RPMI7951 (cell line): Measurements from ENCODE around the gene HEATR9. TPM values are rescaled to one million over a fixed set of nuclear protein-coding genes. Genes with fewer than 3 reads are reported as not detected.
"Not testable (repeated sequence)": the region's sequence is repeated elsewhere in the genome, so short reads cannot be mapped to it uniquely, and the experiment has no call there.

Experiments
- DNase-seq: peaks from one replicate; pipeline ENCODE4 v3.0.0-alpha.2; 2012; ENCODE audit warnings: low read depth
- total RNA-seq: library from RNA; depleted of rRNA; stranded (reverse); fragments of >200 nt; shearing (Covaris generic); gene quantifications from 2 replicates; pipeline ENCODE4 v1.2.3, GENCODE V29; 2014; rRNA removed

Gene HEATR9, protein sequence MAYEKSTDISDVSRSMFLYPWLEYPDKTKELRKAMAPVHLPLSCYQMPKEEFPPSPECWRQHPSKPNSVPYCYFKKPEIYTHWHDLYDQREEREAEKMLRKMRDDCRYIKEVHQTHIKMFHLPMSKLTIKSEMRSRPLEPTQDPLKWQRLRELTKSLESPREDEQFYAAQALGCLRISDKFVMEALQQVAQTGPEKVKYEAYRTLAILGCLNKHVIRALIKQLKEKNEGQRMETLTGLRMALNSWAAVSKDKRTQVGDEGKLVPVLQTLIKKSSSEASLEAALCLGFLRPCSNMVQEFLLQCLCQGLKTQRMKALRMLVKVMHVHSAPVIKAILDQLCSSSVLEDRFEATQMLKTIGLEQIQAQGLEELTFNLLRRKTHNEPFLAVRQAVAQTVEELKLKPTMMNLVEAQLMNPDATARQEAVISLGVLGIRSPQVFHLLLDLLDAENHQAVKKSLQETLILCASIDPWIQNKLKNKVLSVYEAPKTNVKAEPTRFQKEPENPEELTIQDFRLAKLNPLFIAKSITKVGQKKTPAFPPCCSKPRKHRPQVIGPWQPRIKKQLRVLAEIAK
- total RNA-seq, result not detected in 2 replicates

DNA sequence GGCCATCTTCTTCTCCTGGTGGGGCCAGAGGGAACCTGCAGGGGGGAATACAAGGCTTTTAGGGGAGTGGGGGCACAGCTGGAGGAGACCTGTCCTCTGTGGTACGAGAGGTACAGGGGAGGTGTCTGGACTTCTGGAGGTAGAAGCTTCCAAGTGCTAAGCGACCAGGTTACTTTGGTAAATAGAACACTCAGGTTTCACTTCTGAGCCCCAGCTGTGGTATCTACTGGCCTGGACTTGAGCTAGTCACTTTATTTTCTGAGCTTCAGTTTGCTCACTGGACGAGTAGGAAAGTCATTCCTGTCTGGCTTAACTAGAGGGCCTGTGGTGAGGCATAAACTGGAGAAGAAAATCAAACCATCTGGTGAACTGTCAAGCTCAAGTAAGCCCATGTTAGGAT is at the start of gene HEATR9:
HEATR9 (minus strand) TSS at position 155 of the 400 bp plus-strand sequence; CDS start at position 6, 149 bp downstream.
- no peak for DNase-seq

DNA sequence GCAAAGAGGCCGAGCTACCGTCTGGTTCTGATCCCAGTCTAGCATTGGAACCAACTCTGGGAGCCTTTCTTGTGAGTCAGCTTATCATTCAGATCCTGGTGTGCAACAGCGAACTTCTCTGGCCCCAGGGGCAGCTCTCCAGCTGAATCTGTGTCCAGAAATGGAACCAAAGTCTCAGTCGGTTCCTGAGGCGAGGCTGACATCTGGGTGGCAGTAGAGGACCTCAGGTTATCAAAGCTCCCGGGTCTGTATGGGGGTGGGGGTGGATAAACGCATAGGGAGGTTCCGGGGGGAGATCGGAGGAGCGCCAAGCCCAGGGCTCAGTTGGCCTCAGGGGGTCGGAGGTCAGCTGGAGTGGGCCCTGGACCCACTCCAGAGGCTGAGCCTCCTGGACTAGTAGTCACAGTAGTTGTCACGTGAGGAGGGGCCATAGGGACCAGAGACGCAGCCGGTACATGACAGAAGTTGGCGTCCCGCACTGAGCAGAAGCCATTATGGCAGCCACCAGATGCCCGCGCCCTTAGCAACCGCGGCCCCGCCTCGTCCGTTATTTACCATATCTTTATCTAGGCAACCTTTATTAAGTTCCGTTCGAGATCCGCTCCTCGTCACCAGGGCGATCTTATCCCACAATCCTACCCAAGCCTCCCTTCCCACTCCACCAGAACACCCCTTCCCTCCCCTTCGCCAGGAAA is 49.0 kb upstream of the HEATR9 start:
- no peak for DNase-seq

DNA sequence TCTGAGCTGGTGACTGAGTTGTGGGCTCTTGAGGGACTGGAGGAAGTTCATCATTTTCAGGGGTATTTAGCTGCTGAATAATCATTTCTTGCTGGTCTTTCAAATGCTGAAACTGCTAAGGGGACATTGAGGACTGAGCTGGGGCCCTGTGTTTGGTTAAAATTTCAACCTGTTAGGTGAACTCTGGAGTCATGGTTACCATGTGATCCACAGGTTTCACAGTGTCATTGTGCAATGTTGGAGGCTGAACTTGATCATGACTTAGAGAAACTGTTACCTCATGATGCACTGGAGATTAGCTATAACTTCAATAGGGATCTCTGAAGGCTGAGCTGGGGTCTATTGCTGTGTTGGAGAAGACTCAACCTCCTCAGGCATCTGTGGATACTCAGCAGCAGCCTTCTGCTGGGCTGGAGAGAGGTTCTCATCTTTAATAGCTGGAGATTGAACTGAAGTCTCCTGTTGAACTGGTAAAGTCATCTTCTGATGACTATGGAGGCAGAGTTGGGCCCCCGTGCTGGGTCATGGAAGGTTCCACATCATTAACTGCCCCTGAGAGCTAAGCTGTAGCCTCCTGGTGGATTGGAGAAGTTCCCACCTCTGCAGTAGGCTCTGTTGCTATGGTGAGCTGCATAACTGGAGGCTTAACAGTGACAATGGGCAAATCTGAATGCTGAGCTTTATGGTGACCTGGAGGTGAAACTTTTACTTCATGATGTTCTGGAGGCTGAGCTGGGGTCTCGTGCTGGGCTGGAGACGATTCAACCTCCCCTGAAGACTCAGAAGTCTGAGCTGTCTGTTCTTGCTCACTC is 46.7 kb upstream of the HEATR9 start:
- DNase-seq, result no peak

DNA sequence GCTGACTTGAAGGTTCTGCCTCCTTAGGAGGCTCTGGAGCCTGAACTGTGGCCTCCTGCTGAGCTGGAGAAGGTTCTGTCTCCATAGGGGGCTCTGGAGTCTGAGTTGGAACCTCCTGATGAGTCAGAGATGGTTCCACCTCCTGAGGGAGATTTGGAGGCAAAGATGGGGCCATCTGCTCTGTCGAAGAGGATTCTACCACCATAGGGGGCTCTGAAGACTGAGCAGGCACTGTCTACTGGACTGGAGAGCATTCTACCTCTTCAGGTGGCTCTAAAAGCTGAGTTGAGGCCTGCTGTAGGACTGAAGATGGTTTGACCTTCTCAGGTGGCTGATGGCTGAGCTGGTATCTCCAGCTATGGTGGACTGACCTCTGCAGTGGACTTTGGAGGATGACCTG is 45.7 kb upstream of the HEATR9 start:
- DNase-seq, result no peak

- DNase-seq, result no peak
Measured at GRCh38 chr17:35913609-35914008, 44.9 kb upstream of the HEATR9 start.

DNA sequence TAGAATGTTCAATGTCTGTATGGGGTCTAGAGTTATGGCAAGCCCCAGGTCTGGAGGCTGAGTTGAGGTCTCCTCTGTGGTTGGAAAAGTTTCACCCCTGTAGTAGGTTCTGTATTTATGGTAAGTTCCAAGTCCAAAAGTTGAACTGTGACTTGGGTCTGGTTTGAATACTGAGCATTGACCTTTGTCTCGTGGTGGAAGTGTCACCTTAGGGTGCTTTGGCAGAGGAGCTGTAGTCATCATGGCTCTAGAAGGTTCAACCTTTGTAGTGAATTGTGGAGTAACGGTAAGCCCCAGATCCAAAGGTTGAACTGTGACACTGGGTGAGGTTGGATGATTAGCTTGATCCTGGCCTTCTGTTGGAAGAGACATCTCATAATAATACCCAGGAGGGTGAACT is 44.3 kb upstream of the HEATR9 start:
- no peak for DNase-seq

DNA sequence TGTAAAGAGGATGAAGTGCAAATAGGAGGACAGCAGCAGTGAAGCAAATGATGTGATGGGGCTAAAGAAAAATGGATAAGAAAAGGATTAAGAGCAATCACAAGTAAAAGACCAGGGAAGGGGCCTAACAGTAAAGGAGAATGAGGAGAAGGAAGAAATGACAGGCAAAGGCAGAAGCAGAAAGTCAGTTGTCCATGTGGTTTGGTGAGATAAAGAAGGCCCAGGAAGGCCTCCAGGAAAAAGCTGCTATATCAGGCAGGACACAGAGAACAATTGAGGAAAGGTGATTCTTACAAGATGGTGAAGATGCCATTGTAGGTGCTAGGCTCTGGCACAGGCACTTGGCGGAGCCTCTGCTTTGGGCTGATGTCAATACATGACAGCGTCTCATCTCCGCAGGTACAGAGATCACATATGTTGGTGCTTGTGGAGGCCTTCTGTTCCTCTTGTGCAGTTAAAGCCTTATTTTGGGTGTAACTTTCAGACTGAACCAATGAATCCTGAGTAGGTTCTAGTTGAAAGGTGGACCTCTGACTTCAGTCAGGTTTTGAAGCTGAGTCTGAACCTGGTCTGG is 43.7 kb upstream of the HEATR9 start:
- DNase-seq, result no peak

DNA sequence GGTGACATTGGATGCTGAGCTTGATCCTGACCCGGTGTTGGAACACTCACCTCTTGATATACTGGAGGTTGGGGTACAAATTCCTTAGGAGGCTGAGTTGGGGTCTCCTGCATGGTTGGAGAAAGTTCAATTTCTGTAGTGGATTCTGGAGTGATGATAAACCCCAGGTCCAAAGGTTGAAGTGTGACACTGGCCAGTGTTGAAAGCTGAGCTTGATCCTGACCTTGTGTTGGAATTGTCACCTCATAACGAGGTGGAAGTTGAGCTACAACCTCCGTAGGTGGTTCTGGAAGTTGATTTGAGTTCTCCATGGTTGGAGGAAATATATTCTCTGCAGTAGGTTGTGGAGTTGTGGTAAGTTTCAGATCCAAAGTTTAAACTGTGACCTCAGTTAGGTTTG is 40.7 kb upstream of the HEATR9 start:
- DNase-seq, result no peak

- no peak for DNase-seq
Measured at GRCh38 chr17:35907691-35908090, 39.0 kb upstream of the HEATR9 start.

DNA sequence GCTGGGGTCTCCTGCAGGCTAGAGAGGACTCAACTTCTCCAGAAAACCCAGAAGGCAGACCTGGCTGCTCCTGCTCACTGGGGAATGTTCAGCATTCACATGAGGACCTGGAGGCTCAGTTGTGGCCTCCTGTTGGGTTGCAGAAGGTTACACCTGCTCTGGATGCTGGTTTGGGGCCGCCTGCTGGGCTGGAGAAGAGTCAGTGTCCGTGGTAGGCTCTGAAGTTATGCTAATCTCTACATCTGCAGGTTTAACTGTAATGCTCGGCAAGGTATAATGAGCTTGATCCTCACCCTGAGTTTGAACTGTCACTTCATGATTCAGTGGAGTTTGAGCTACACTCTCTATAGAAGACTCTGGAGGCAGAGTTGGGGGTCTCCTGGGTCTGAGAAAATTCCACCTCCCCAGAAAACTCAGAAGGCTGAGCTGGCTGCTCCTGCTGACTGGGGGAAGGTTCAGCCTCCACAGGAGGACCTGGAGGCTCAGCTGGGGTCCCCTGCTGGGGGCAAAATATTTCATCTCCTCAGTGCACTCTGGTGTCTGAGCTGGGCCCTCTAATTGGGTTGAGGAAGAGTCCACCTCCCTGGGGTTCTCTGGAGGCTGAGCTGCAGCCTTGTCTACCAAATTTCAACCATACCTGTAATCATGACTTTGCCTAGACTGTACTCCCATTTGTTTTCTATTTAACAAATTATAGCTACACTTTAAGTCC is 38.4 kb upstream of the HEATR9 start:
- DNase-seq, result no peak

DNA sequence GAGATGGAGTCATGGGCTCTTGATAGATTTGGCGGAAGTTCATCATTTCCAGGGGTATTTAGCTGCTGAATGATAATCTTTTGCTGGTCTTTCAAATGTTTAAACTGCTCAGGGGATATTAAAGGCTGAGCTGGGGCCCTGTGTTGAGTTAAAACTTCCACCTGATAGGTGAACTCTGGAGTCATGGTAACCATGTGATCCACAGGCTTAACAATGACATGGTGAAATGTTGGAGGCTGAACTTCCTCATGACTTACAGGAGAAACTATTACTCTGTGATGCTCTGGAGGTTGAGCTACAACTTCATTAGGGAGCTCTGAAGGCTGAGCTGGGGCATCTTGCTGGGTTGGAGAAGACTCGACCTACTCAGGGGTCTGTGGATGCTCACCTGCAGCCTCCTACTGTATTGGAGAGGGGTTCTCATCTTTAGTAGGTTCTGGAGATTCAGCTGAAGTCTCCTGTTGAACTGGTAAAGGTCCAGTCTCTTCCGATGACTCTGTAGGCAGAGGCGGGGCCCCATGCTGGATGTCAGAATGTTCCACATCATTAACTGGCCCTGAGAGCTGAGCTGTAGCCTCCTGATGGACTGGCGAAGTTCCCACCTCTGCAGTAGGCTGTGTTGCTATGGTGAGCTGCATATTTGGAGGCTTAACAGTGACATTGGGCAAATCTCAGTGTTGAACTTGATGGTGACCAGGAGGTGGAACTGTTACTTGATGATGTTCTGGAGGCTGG is 37.7 kb upstream of the HEATR9 start:
- DNase-seq, result no peak

DNA sequence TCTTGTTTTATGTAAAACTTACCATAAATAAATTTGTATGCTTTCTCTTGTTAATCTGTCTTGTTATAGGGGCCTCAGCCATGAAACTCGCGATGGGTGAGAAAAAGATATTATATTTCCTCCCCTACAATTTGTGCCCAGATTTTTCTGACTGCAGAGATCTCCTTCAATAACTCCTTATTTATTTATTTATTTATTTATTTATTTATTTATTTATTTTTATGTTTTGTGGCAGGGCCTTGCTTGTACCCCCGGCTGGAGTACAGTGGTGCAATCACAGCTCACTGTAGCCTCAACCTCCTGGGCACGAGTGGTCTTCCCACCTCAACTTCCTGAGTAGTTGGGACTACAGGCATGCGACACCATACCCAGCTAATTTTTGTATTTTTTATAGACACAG is 34.8 kb upstream of the HEATR9 start:
- DNase-seq, result no peak

DNA sequence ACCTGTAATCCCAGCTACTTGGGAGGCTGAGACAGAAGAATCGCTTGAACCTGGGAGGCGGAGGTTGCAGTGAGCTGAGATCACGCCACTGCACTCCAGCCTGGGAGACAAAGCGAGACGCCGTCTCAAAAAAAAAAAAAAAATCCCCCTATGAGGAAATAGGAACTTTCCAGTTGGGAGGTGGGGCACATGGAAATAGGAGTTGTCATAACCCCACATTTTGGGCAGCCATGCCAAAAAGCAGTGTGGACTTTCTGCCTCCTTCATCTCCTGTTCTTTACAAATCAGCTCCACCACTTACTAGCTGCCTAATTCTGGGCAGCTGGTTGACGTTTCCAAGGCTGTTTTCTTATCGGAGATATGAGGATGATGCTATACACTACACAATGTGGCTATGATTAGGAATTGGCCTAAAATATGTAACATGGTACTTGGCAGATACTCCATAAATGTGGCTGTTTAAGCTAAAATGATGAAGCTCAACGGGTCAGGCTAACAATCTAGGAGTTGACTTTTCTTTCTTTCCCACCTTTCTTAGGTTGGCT is 33.0 kb upstream of the HEATR9 start:
- no peak for DNase-seq

DNA sequence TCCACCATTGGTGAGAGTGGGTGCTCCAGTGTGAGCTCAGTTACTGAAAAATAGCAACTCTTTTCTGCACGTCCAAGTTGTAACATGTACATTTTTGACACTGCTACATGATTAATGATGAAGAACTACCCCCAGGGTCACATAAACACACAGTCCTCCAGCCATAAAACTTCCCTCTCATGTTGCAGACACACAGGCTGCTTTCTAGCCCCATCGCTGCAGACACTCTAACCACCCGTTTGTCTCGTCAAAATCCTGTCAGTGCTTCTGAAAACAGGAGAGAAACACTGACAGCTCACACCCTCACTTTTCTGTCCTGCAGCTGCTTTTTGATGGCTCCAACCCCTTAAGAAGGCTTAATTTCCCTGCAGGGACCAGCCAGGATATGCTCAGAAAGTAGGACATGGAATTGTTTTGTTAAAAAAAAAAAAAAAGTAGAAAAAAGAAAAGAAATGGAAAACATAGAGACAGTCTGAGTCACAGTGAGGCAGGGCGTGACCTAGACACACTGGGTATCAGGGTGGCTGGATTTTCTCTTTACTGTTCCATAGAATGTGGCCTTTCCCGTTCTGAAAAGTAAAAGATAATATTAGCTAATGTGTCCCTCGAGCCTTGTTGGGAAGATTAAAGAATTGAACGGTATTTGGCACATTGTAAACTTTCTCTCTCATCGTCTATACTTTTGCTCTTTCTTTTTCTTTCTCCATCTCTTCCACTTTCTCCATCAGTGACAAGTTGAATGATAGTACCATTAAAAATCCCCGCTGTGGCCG is 32.2 kb upstream of the HEATR9 start:
- DNase-seq, result no peak

- DNase-seq, result no peak
Measured at GRCh38 chr17:35900280-35900679, 31.6 kb upstream of the HEATR9 start.

- DNase-seq, result peak; percentile 23
Measured at GRCh38 chr17:35898283-35899070, 29.8 kb upstream of the HEATR9 start.

DNA sequence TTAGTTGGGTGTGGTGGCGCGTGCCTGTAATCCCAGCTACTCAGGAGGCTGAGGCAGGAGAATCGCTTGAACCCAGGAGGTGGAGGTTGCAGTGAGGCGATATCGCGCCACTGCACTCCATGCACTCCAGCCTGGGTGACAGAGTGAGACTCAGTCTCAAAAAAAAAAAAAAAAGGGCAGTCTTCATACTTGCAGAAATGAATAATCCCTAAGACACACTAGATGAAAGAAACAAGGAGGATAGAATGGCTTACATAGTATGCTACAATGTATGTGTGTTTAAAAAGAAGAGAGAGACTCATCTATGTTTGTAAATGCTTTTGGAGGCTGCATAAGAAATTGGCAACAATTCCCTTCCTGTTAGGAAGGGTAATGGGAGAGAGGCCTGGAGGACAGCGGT is 29.1 kb upstream of the HEATR9 start:
- not testable (repeated sequence) for DNase-seq
